Loucy (cell line): ENCODE measurements around the gene TMEM9.

Experiments used
- H2AFZ ChIP-seq: fragments of 200-600 bp; sonication (generic); 2 replicates; pipeline ENCODE4 v1.6.0; 2016; ENCODE audit warnings: antibody characterized with exemption, mild to moderate bottlenecking, low read length, moderate library complexity
- H3F3A ChIP-seq: fragments of 200-600 bp; 2 replicates; pipeline ENCODE4 v1.6.0; 2016; ENCODE audit warnings: antibody characterized with exemption, low read depth, mild to moderate bottlenecking
- H3K27me3 ChIP-seq: fragments of 200-600 bp; sonication (generic); 2 replicates; pipeline ENCODE4 v1.6.1; 2014; ENCODE audit warnings: low read length, mild to moderate bottlenecking; ENCODE audit not compliant: insufficient read depth, poor library complexity, severe bottlenecking
- H3K36me3 ChIP-seq: fragments of 200-600 bp; sonication (generic); 2 replicates; pipeline ENCODE4 v1.6.1; 2016; ENCODE audit warnings: low read length; ENCODE audit not compliant: insufficient read depth
- H3K4me1 ChIP-seq: fragments of 200-600 bp; sonication (generic); 2 replicates; pipeline ENCODE4 v1.5.1; 2014; ENCODE audit warnings: low read length, mild to moderate bottlenecking; ENCODE audit not compliant: insufficient read depth, poor library complexity, severe bottlenecking
- H3K4me2 ChIP-seq: fragments of 200-600 bp; sonication (generic); 2 replicates; pipeline ENCODE4 v1.6.0; 2014; ENCODE audit warnings: antibody characterized with exemption, low read length, low read depth, mild to moderate bottlenecking; ENCODE audit not compliant: poor library complexity, severe bottlenecking
- H3K4me3 ChIP-seq: fragments of 200-600 bp; sonication (generic); 2 replicates; pipeline ENCODE4 v1.5.1; 2014; ENCODE audit warnings: low read length, mild to moderate bottlenecking, mixed read lengths; ENCODE audit not compliant: poor library complexity, severe bottlenecking
- H3K79me2 ChIP-seq: fragments of 200-600 bp; sonication (generic); 2 replicates; pipeline ENCODE4 v1.6.1; 2014; ENCODE audit warnings: low read length; ENCODE audit not compliant: insufficient read depth
- H3K9ac ChIP-seq: fragments of 200-600 bp; sonication (generic); 2 replicates; pipeline ENCODE4 v1.6.0; 2014; ENCODE audit warnings: mild to moderate bottlenecking, low read depth, low read length, moderate library complexity; ENCODE audit not compliant: poor library complexity, severe bottlenecking
- H3K9me2 ChIP-seq: fragments of 200-600 bp; sonication (generic); replicated peaks from 2 replicates; pipeline ENCODE4 v1.6.1; 2016; ENCODE audit warnings: low read depth, low read length, mixed read lengths
- H3K9me3 ChIP-seq: fragments of 200-600 bp; sonication (generic); 2 replicates; pipeline ENCODE4 v1.6.1; 2014; ENCODE audit warnings: mild to moderate bottlenecking, antibody characterized with exemption, low read length, low read depth; ENCODE audit not compliant: insufficient read depth
- H4K20me1 ChIP-seq: fragments of 200-600 bp; sonication (generic); 2 replicates; pipeline ENCODE4 v1.6.0; 2014; ENCODE audit warnings: antibody characterized with exemption, low read length, mild to moderate bottlenecking; ENCODE audit not compliant: insufficient read depth, poor library complexity, severe bottlenecking
- CTCF ChIP-seq: fragments of 200-600 bp; sonication (generic); conservative IDR thresholded peaks from 2 replicates; pipeline ENCODE4 v1.5.1; 2014; ENCODE audit warnings: mild to moderate bottlenecking, antibody characterized with exemption, low read length
- EZH2phosphoT487 ChIP-seq: fragments of 200-600 bp; IDR thresholded peaks from 2 replicates; pipeline ENCODE4 v1.6.1; 2018; ENCODE audit warnings: antibody characterized with exemption, mild to moderate bottlenecking, moderate library complexity, borderline replicate concordance

TMEM9 gene

GRCh38 chr1:201098992-201099677, 55.1 kb downstream of the TMEM9 start:
- Histone ChIP-seq H3K9me3 (no peaks in the 10 kb centered on the region), H3K36me3 (no peaks in the 10 kb centered on the region), H3K4me2 (no peak overlapping the region), H3K9ac (no peak overlapping the region), H3K27me3 (no peaks in the 10 kb centered on the region), H3K79me2 (no peaks in the 10 kb centered on the region), H3K4me1 (no peaks in the 10 kb centered on the region), H4K20me1 (no peaks in the 10 kb centered on the region), H3K9me2 (no peaks in the 10 kb centered on the region), H2AFZ (no peak overlapping the region), H3K4me3 (no peak overlapping the region), H3F3A (no peaks in the 10 kb centered on the region)
- no peak for TF ChIP-seq CTCF
- TF ChIP-seq EZH2phosphoT487, result no peak

DNA sequence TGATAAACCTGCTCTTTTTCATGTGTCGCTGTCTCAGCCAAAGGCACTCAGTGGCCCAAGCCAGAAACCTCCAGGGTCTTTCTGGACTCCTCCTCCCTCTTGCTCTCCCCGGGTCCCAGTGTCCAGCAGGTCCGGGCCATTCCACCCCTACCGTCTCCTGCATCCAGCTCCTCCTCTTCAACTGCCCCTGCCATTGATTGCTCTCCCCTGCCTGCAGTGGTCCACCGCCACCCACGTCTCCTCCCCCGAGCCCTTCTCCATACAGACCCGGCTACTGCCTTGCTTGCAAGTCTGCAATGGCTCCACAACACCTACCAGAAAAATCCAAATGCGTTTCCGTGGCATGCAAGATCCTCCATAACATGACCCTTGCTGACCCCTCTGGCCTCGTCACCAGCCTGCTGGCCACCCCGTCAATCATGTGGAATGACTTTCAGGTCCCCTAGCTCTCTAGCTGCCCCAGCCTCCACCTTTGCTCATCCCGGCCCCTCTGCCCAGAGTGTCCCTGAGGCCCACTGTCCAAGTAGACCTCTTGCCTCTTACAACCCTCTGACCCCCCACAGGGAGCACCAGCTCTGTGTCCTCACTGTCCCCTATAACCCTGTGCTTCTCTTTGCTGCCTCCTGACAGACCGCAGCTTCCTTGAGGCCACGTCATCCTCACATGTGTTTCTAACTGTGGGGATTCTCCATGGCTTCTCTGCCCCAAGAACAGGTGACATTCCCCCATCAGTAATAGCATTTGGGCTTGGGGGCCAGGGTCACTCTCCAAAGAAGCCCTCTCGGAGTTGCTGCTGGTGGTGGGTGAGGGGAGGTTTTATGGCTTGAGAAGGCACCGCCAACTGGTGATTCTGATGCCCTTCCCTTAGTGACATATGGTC, 57.1 kb downstream of the TMEM9 start:
- Histone ChIP-seq H3K4me1 (no peaks in the 10 kb centered on the region), H3K9me3 (no peaks in the 10 kb centered on the region), H3K79me2 (no peaks in the 10 kb centered on the region), H3K27me3 (no peaks in the 10 kb centered on the region), H3K9ac (no peak overlapping the region), H3K9me2 (no peaks in the 10 kb centered on the region), H2AFZ (no peak overlapping the region), H3F3A (no peaks in the 10 kb centered on the region), H4K20me1 (no peaks in the 10 kb centered on the region), H3K4me2 (no peak overlapping the region), H3K4me3 (no peak overlapping the region), H3K36me3 (no peaks in the 10 kb centered on the region)
- TF ChIP-seq CTCF (no peak), EZH2phosphoT487 (no peak)

- Histone ChIP-seq H3F3A (no peaks in the 10 kb centered on the region), H2AFZ (no peak overlapping the region), H3K4me3 (no peak overlapping the region), H3K9me2 (no peaks in the 10 kb centered on the region), H3K9me3 (no peaks in the 10 kb centered on the region), H3K4me1 (no peaks in the 10 kb centered on the region), H3K9ac (no peak overlapping the region), H4K20me1 (no peaks in the 10 kb centered on the region), H3K4me2 (no peak overlapping the region), H3K79me2 (no peaks in the 10 kb centered on the region), H3K27me3 (no peaks in the 10 kb centered on the region), H3K36me3 (no peaks in the 10 kb centered on the region)
- TF ChIP-seq CTCF (no peak), EZH2phosphoT487 (no peak)
Measured at GRCh38 chr1:201096041-201096461, 58.2 kb downstream of the TMEM9 start.
